ENCODE results near the gene MYBPH. TPM values are rescaled to one million over a fixed set of nuclear protein-coding genes. Genes with fewer than 3 reads are reported as not detected.

The MYBPH gene
- polyA plus RNA-seq, 3 donors: 0.04 to 0.52 (median 0.16) TPM

- Histone ChIP-seq H3K4me2 (replicated peaks; ENCODE audit: extremely low read depth, low read length, poor library complexity, severe bottlenecking) (no peak overlapping the region), H3K4me3 (replicated peaks in 1 of 3; ENCODE audit: low read depth in 2 of 3, low read length in 3 of 3) (no peak overlapping the region), H3K9ac (ENCODE audit: insufficient read depth, low read length, poor library complexity, severe bottlenecking) (no peak overlapping the region), H4K20me1 (ENCODE audit: insufficient read depth, low read length) (no peaks in the 10 kb centered on the region), H3K9me3 (replicated peaks in 1 of 2; ENCODE audit: control insufficient read depth in 1 of 2, insufficient read depth in 1 of 2, low read length in 2 of 2) (peaks cover 0 to 3% of the 10 kb centered on the region in 2 donors), H3K79me2 (ENCODE audit: insufficient read depth, low read length) (no peaks in the 10 kb centered on the region), H3K27me3 (ENCODE audit: control insufficient read depth in 2 of 2, insufficient read depth in 2 of 2, low read length in 2 of 2) (no peaks in the 10 kb centered on the region), H3K27ac (ENCODE audit: low read depth in 1 of 2, low read length in 2 of 2) (no peak overlapping the region), H3K36me3 (replicated peaks in 1 of 2; ENCODE audit: control insufficient read depth in 1 of 2, insufficient read depth in 2 of 2, low read length in 2 of 2) (no peaks in the 10 kb centered on the region), H3K4me1 (ENCODE audit: control insufficient read depth in 1 of 2, insufficient read depth in 2 of 2, low read length in 2 of 2) (peaks cover 47 to 48% of the 10 kb centered on the region in 2 donors), H2AFZ (ENCODE audit: insufficient read depth, low read depth, low read length, poor library complexity, severe bottlenecking) (no peak overlapping the region)
- TF ChIP-seq CTCF (IDR thresholded peaks at IDR 0.05): no peak
- DNase-seq: no peak
- H3K4me3 Mint-ChIP-seq: no peak overlapping the region
- intact Hi-C loops (cut with micrococcal nuclease): no loop called here
- H3K27me3 Mint-ChIP-seq (ENCODE audit: low read depth in 3 of 3): peaks cover under 1 to 8% (median 3%) of the 10 kb centered on the region in 3 donors
- peaks cover 0 to 10% of the 10 kb centered on the region in 2 donors for H3K36me3 Mint-ChIP-seq
- peaks cover 60% of the 10 kb centered on the region for H3K4me1 Mint-ChIP-seq
- peak overlapping the region in 2 of 7 donors; percentile 9 to 75 for H3K27ac Mint-ChIP-seq
- 96% methylated on average over 4 of the region's 6 CpGs for WGBS (ENCODE audit: insufficient coverage)
- H3K9me3 Mint-ChIP-seq: peaks cover 0 to 9% (median 3%) of the 10 kb centered on the region in 7 donors
Observed at GRCh38 chr1:203199481-203199815, 23.8 kb upstream of the MYBPH start.

GRCh38 chr1:203199002-203199401 lies 23.4 kb upstream of the MYBPH start:
- TF ChIP-seq CTCF (IDR thresholded peaks at IDR 0.05): no peak
- H2AFZ ChIP-seq (ENCODE audit: insufficient read depth, low read depth, low read length, poor library complexity, severe bottlenecking): no peak overlapping the region
- H3K4me1 ChIP-seq (ENCODE audit: control insufficient read depth in 1 of 2, insufficient read depth in 2 of 2, low read length in 2 of 2): peaks cover 47 to 48% of the 10 kb centered on the region in 2 donors
- H3K36me3 Mint-ChIP-seq: peaks cover 0 to 10% of the 10 kb centered on the region in 2 donors
- no peak overlapping the region for H3K4me2 ChIP-seq (replicated peaks; ENCODE audit: extremely low read depth, low read length, poor library complexity, severe bottlenecking)
- H3K27ac ChIP-seq (ENCODE audit: low read depth in 1 of 2, low read length in 2 of 2): no peak overlapping the region
- no peak for DNase-seq
- peaks cover 0 to 9% (median 3%) of the 10 kb centered on the region in 7 donors for H3K9me3 Mint-ChIP-seq
- H3K27me3 Mint-ChIP-seq (ENCODE audit: low read depth in 3 of 3): peaks cover 0 to 8% (median 2%) of the 10 kb centered on the region in 3 donors
- H4K20me1 ChIP-seq (ENCODE audit: insufficient read depth, low read length): no peaks in the 10 kb centered on the region
- peak overlapping the region in 1 of 7 donors; percentile 8 for H3K27ac Mint-ChIP-seq
- H3K4me1 Mint-ChIP-seq: peaks cover 60% of the 10 kb centered on the region
- H3K4me3 Mint-ChIP-seq: no peak overlapping the region
- intact Hi-C loops (cut with micrococcal nuclease): no loop called here
- no peak overlapping the region for H3K9ac ChIP-seq (ENCODE audit: insufficient read depth, low read length, poor library complexity, severe bottlenecking)
- H3K36me3 ChIP-seq (replicated peaks in 1 of 2; ENCODE audit: control insufficient read depth in 1 of 2, insufficient read depth in 2 of 2, low read length in 2 of 2): no peaks in the 10 kb centered on the region
- no peaks in the 10 kb centered on the region for H3K79me2 ChIP-seq (ENCODE audit: insufficient read depth, low read length)
- no peak overlapping the region for H3K4me3 ChIP-seq (replicated peaks in 1 of 3; ENCODE audit: low read depth in 2 of 3, low read length in 3 of 3)
- WGBS (ENCODE audit: insufficient coverage): 100% methylated on average over 1 of the region's 3 CpGs
- no peaks in the 10 kb centered on the region for H3K27me3 ChIP-seq (ENCODE audit: control insufficient read depth in 2 of 2, insufficient read depth in 2 of 2, low read length in 2 of 2)
- H3K9me3 ChIP-seq (replicated peaks in 1 of 2; ENCODE audit: control insufficient read depth in 1 of 2, insufficient read depth in 1 of 2, low read length in 2 of 2): peaks cover 0 to 3% of the 10 kb centered on the region in 2 donors
